ENCODE data around the gene WFIKKN1. TPM values are rescaled to one million over a fixed set of nuclear protein-coding genes. Genes with fewer than 3 reads are reported as not detected.

The WFIKKN1 gene
- total and polyA plus RNA-seq, 2 of the 13 experiments (the other 11 are each of a cell fraction or from before 2014, with no cell fraction given) = 1.7 to 4.9 TPM

- peak; percentile 48; the same call in 1 of the 2 replicates for TF ChIP-seq ZNF710 (CRISPR knock-in tag; IDR thresholded peaks at IDR 0.05; ENCODE audit: borderline replicate concordance)
- TF ChIP-seq, protein P1, sequence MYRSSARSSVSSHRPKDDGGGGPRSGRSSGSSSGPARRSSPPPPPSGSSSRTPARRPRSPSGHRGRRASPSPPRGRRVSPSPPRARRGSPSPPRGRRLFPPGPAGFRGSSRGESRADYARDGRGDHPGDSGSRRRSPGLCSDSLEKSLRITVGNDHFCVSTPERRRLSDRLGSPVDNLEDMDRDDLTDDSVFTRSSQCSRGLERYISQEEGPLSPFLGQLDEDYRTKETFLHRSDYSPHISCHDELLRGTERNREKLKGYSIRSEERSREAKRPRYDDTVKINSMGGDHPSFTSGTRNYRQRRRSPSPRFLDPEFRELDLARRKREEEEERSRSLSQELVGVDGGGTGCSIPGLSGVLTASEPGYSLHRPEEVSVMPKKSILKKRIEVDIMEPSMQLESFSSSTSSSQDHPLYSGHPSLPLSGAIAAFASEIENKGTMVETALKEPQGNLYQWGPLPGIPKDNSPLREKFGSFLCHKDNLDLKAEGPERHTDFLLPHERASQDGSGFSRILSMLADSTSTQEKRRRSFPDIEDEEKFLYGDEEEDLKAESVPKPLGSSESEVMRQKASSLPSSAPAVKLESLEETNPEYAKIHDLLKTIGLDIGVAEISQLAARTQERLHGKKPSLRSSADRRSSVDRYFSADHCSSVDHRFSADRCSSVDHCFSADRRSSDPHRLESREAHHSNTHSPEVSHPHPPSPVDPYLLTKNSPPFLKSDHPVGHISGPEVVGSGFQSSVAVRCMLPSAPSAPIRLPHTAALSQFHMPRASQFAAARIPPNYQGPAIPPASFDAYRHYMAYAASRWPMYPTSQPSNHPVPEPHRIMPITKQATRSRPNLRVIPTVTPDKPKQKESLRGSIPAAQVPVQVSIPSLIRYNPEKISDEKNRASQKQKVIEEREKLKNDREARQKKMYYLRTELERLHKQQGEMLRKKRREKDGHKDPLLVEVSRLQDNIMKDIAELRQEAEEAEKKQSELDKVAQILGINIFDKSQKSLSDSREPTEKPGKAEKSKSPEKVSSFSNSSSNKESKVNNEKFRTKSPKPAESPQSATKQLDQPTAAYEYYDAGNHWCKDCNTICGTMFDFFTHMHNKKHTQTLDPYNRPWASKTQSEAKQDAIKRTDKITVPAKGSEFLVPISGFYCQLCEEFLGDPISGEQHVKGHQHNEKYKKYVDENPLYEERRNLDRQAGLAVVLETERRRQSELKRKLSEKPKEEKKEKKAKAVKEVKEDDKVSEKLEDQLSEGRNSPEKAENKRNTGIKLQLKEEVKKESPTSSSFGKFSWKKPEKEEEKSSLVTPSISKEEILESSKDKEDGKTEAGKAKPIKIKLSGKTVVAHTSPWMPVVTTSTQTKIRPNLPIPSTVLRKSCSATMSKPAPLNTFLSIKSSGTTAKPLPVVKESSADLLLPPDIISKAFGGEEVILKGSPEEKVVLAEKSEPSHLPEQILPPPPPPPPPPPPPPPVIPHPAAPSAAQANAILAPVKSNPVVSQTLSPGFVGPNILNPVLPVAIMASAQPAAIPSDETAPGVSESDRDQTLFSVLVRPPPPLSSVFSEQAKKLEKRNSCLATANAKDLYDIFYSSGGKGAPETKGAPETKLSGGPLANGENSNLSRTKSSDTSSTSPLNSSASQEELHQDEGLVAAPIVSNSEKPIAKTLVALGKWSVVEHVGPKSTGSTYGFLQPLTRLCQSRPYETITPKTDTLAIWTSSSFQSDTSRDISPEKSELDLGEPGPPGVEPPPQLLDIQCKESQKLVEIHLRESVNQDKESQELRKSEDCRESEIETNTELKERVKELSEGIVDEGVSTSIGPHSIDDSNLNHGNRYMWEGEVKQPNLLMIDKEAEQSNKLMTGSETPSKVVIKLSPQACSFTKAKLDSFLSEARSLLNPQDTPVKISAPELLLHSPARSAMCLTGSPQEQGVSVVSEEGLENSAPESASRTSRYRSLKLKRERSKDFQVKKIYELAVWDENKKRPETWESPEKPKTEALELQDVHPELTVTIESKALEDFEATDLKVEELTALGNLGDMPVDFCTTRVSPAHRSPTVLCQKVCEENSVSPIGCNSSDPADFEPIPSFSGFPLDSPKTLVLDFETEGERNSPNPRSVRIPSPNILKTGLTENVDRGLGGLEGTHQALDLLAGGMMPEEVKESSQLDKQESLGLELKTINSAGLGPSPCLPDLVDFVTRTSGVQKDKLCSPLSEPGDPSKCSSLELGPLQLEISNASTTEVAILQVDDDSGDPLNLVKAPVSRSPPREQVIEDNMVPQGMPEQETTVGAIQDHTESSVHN (CRISPR knock-in tag; IDR thresholded peaks at IDR 0.05) = no peak; the same call in 1 of the 2 replicates
- no peak; the same call in 1 of the 2 replicates for TF ChIP-seq ZSCAN29 (CRISPR knock-in tag; conservative IDR thresholded peaks at IDR 0.05)
- TF ChIP-seq ZNF619 (CRISPR knock-in tag; IDR thresholded peaks at IDR 0.05) = no peak
- TF ChIP-seq IKZF1 (IDR thresholded peaks at IDR 0.05) = no peak
- no peak for TF ChIP-seq ZNF276 (CRISPR knock-in tag; IDR thresholded peaks at IDR 0.05; ENCODE audit: low read depth)
- no peak for TF ChIP-seq USF2 (IDR thresholded peaks at IDR 0.05; ENCODE audit: low read depth, low read length)
- TF ChIP-seq USF2 (CRISPR knock-in tag; IDR thresholded peaks at IDR 0.05; ENCODE audit: borderline replicate concordance) = no peak
- TF ChIP-seq ZNF468 (CRISPR knock-in tag; IDR thresholded peaks at IDR 0.05) = peak; percentile 61; the same call in 1 of the 2 replicates
- no peak for TF ChIP-seq SP140L (CRISPR knock-in tag; IDR thresholded peaks at IDR 0.05; ENCODE audit: borderline replicate concordance)
- TF ChIP-seq, protein P2, sequence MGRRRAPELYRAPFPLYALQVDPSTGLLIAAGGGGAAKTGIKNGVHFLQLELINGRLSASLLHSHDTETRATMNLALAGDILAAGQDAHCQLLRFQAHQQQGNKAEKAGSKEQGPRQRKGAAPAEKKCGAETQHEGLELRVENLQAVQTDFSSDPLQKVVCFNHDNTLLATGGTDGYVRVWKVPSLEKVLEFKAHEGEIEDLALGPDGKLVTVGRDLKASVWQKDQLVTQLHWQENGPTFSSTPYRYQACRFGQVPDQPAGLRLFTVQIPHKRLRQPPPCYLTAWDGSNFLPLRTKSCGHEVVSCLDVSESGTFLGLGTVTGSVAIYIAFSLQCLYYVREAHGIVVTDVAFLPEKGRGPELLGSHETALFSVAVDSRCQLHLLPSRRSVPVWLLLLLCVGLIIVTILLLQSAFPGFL (CRISPR knock-in tag; IDR thresholded peaks at IDR 0.05) = no peak
- peak; percentile 86; the same call in 1 of the 2 replicates for TF ChIP-seq ZNF446 (CRISPR knock-in tag; IDR thresholded peaks at IDR 0.05)
Measured at GRCh38 chr16:636206-637080, 5.7 kb downstream of the WFIKKN1 start, which contains the start of gene METTL26 (continued).
